ENCODE measurements around the gene FAM184B.

Gene FAM184B

DNA sequence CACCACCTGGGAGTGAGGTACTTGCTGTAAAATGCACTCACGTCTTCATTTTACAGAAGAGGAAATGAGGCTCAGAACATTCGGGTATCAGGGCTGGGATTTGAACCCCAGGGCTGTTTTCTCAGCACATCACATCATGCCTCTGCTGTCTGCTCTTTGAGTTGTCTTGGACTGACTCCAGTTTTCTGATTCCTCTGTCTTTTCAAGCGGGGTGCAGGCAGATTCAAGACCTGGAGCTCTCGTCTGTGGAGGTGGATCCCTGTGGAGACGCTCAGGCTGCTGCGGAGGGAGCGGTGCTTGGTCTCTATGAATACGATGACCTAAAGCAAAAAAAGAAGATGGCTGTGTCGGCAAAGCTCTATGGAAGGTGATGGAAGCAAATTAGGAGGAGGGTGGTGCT, 198.1 kb downstream of the FAM184B start:
- DNase-seq (ENCODE audit: low read depth in 2 of 2): no peak

- no peak for DNase-seq (ENCODE audit: low read depth in 2 of 2)
Observed at GRCh38 chr4:17580969-17581368, 200.5 kb downstream of the FAM184B start.
